ENCODE results near the gene EMID1.

DNA sequence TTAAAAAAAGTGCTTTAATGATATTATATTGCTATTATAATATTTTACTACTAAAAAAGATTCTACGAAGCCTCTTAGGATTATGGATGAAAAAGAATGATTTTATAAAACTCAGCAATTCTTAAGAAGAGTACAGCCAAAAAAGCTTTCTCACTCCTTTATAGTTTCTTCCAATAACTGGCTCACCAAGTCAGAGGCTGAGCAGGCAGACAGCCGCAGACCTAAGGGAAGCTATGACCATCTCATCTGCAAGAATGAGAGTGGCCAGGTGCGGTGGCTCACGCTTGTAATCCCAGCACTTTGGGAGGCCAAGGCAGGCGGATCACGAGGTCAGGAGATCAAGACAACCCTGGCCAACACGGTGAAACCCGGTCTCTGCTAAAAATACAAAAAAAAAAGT lies 12.7 kb upstream of the EMID1 start:
- TF ChIP-seq, protein P1, sequence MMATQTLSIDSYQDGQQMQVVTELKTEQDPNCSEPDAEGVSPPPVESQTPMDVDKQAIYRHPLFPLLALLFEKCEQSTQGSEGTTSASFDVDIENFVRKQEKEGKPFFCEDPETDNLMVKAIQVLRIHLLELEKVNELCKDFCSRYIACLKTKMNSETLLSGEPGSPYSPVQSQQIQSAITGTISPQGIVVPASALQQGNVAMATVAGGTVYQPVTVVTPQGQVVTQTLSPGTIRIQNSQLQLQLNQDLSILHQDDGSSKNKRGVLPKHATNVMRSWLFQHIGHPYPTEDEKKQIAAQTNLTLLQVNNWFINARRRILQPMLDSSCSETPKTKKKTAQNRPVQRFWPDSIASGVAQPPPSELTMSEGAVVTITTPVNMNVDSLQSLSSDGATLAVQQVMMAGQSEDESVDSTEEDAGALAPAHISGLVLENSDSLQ (IDR thresholded peaks at IDR 0.05), result no peak
- TF ChIP-seq HDGF (IDR thresholded peaks at IDR 0.05; ENCODE audit: borderline replicate concordance) (no peak), NFRKB (IDR thresholded peaks at IDR 0.05) (no peak), FOXK2 (IDR thresholded peaks at IDR 0.05) (no peak), FOXA1 (IDR thresholded peaks at IDR 0.05) (no peak), LEF1 (IDR thresholded peaks at IDR 0.05; ENCODE audit: borderline replicate concordance) (no peak), CTBP1 (IDR thresholded peaks at IDR 0.05; ENCODE audit: borderline replicate concordance) (no peak), FOXM1 (IDR thresholded peaks at IDR 0.05; ENCODE audit: borderline replicate concordance) (no peak)

Measured in HEK293T (cell line).